ENCODE results near the gene CDH13.

DNA sequence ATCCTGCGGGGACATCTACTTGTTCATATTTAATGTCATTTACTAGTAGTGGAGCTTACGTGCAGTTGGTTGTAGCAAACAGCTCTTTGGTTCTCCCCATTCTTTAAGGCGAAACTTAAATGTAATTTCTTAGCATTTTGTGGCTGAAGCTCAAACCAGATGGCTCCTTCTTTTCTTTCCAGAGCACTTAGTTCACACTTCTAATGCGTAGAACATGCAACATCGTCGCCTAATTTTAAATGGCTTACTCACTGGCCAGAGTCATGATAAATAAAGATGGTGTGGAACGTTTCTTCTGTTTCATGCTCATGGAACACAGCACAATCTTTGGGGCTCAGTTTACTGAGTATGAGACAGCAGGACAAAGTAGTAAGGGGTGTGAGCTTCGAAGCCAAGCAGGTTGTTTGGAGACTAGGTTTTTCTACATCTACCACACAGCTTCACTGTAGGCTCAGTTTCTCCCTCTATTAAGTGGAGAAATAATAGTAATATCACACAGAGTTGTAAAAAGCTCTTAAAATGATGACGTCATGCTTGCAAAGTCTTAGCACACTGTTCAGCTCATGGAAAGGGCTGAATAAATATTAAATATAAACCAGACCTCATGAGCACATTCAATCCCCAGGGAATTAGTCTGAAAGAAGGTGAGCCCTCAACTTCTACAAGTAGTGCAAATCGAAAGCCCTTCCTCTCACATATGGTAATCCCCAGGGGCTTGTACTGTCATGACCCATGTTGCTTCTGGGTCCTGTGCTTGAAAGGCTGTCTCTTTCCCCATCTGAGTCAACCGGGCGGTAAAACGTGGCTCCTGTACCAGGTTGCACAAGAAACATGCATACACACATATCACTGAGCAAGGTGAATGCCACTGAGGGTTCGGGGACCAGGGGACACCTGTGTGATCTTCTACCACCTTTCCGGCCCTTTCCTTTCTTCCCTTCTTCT is 384.3 kb downstream of the CDH13 start:
- TF ChIP-seq, protein P1, sequence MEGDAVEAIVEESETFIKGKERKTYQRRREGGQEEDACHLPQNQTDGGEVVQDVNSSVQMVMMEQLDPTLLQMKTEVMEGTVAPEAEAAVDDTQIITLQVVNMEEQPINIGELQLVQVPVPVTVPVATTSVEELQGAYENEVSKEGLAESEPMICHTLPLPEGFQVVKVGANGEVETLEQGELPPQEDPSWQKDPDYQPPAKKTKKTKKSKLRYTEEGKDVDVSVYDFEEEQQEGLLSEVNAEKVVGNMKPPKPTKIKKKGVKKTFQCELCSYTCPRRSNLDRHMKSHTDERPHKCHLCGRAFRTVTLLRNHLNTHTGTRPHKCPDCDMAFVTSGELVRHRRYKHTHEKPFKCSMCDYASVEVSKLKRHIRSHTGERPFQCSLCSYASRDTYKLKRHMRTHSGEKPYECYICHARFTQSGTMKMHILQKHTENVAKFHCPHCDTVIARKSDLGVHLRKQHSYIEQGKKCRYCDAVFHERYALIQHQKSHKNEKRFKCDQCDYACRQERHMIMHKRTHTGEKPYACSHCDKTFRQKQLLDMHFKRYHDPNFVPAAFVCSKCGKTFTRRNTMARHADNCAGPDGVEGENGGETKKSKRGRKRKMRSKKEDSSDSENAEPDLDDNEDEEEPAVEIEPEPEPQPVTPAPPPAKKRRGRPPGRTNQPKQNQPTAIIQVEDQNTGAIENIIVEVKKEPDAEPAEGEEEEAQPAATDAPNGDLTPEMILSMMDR (IDR thresholded peaks at IDR 0.05; ENCODE audit: low read depth, low read length), result no peak
- no peak for TF ChIP-seq EZH2phosphoT487 (IDR thresholded peaks at IDR 0.05; ENCODE audit: low read depth)

Measured in OCI-LY3 (cell line).